Mesenchymal stem cell (in vitro differentiated cells and primary cell): ENCODE measurements around the gene TRAPPC4.
A peak's percentile ranks its signal among the peaks of the same experiment; 100 is the strongest.

Experiments
- DNase-seq: peaks from one replicate; pipeline ENCODE4 v3.0.0-alpha.2; 2013
- H2AFZ ChIP-seq: one replicate; pipeline ENCODE4 v1.6.1; 2013; ENCODE audit warnings: low read depth, mild to moderate bottlenecking, control low read depth, inconsistent platforms, low read length, moderate library complexity
- H2AK5ac ChIP-seq: 2 replicates; pipeline ENCODE4 v1.6.1; 2013; ENCODE audit warnings: low read length, moderate library complexity, mild to moderate bottlenecking, inconsistent platforms; ENCODE audit not compliant: severe bottlenecking
- H2BK120ac ChIP-seq: one replicate; pipeline ENCODE4 v1.6.1; 2013; ENCODE audit warnings: low read depth, mild to moderate bottlenecking, inconsistent platforms, low read length, moderate library complexity
- H2BK12ac ChIP-seq, 2 experiments: one replicate each; pipeline ENCODE4 v1.6.1; 2013; ENCODE audit warnings: inconsistent platforms in 2 of 2, low read length in 2 of 2, mild to moderate bottlenecking in 2 of 2, moderate library complexity in 2 of 2, control low read depth in 1 of 2
- H2BK15ac ChIP-seq: one replicate; pipeline ENCODE4 v1.6.1; 2013; ENCODE audit warnings: mild to moderate bottlenecking, low read depth, inconsistent platforms; ENCODE audit not compliant: poor library complexity, severe bottlenecking
- H2BK5ac ChIP-seq: 2 replicates; pipeline ENCODE4 v1.6.1; 2013; ENCODE audit warnings: low read depth, mild to moderate bottlenecking, low read length, control low read depth, inconsistent platforms; ENCODE audit not compliant: poor library complexity, severe bottlenecking
- H3K14ac ChIP-seq, 2 experiments: one replicate each; pipeline ENCODE4 v1.6.1; 2013; ENCODE audit warnings: inconsistent platforms in 2 of 2, low read length in 2 of 2, control low read depth in 1 of 2, mild to moderate bottlenecking in 1 of 2, moderate library complexity in 1 of 2
- H3K18ac ChIP-seq, 2 experiments: one replicate each; pipeline ENCODE4 v1.6.1; 2013; ENCODE audit warnings: inconsistent platforms in 2 of 2, low read length in 2 of 2, control low read depth in 1 of 2, low read depth in 1 of 2, mild to moderate bottlenecking in 1 of 2
- H3K23ac ChIP-seq, 2 experiments: one replicate each; pipeline ENCODE4 v1.6.1; 2013; ENCODE audit warnings: inconsistent platforms in 2 of 2, low read length in 2 of 2, mild to moderate bottlenecking in 2 of 2, moderate library complexity in 2 of 2, control low read depth in 1 of 2
- H3K27ac ChIP-seq: 2 replicates; pipeline ENCODE4 v1.5.1; 2013; ENCODE audit warnings: mild to moderate bottlenecking, moderate library complexity, low read length, control low read depth, inconsistent platforms; ENCODE audit not compliant: poor library complexity, severe bottlenecking
- H3K27me3 ChIP-seq, 2 experiments: 2 replicates each; pipeline versions ENCODE4 v1.6.1 to v1.7.0; 2013; ENCODE audit warnings: low read length in 2 of 2, mild to moderate bottlenecking in 2 of 2, moderate library complexity in 2 of 2, control low read depth in 1 of 2, inconsistent platforms in 1 of 2; ENCODE audit not compliant: control insufficient read depth in 1 of 2, insufficient read depth in 1 of 2
- H3K36me3 ChIP-seq, 2 experiments: 2 replicates each; pipeline versions ENCODE4 v1.6.1 to v1.7.0; 2013; ENCODE audit warnings: low read length in 2 of 2, control low read depth in 1 of 2, inconsistent platforms in 1 of 2, low read depth in 1 of 2, mild to moderate bottlenecking in 1 of 2; ENCODE audit not compliant: insufficient read depth in 2 of 2, control insufficient read depth in 1 of 2
- H3K4ac ChIP-seq, 2 experiments: one replicate each; pipeline ENCODE4 v1.6.1; 2013; ENCODE audit warnings: inconsistent platforms in 2 of 2, low read length in 2 of 2, mild to moderate bottlenecking in 2 of 2, moderate library complexity in 2 of 2, control low read depth in 1 of 2, low read depth in 1 of 2
- H3K4me1 ChIP-seq: 2 replicates; pipeline ENCODE4 v1.6.1; 2013; ENCODE audit warnings: low read depth, low read length, control low read depth; ENCODE audit not compliant: control insufficient read depth, insufficient read depth
- H3K4me2 ChIP-seq: 2 replicates; pipeline ENCODE4 v1.6.1; 2013; ENCODE audit warnings: low read length, mild to moderate bottlenecking, inconsistent platforms; ENCODE audit not compliant: poor library complexity, severe bottlenecking
- H3K4me3 ChIP-seq, 2 experiments: 2 replicates each; pipeline versions ENCODE4 v1.5.1 to v1.7.0; 2013; ENCODE audit warnings: low read length in 2 of 2, mild to moderate bottlenecking in 2 of 2, control low read depth in 1 of 2, low read depth in 1 of 2; ENCODE audit not compliant: insufficient read depth in 1 of 2
- H3K79me1 ChIP-seq: replicated peaks from 2 replicates; pipeline ENCODE4 v1.6.1; 2013; ENCODE audit warnings: mild to moderate bottlenecking, control low read depth, low read length, inconsistent platforms; ENCODE audit not compliant: poor library complexity, severe bottlenecking
- H3K9ac ChIP-seq: 2 replicates; pipeline ENCODE4 v1.7.0; 2013; ENCODE audit warnings: mild to moderate bottlenecking, low read length, moderate library complexity
- H3K9me3 ChIP-seq: 2 replicates; pipeline ENCODE4 v1.7.0; 2013; ENCODE audit warnings: mild to moderate bottlenecking, low read length; ENCODE audit not compliant: control insufficient read depth
- H4K8ac ChIP-seq: one replicate; pipeline ENCODE4 v1.6.1; 2013; ENCODE audit warnings: inconsistent platforms, mild to moderate bottlenecking, low read length, moderate library complexity
- H4K91ac ChIP-seq: one replicate; pipeline ENCODE4 v1.6.1; 2013; ENCODE audit warnings: mild to moderate bottlenecking, low read length, inconsistent platforms
- WGBS: methylation state at CpG from one replicate; pipeline ENCODE4 v1.1.7; 2013; ENCODE audit warnings: mixed read lengths; 5-methylcytosine and 5-hydroxymethylcytosine counted together

Gene TRAPPC4

GRCh38 chr11:119021631-119022030 is 3.1 kb downstream of the TRAPPC4 start:
- H3K4me1 ChIP-seq = peaks cover 14% of the 10 kb centered on the region
- no peak overlapping the region for H4K91ac ChIP-seq
- DNase-seq = no peak
- H3K27ac ChIP-seq = no peak overlapping the region
- H2BK120ac ChIP-seq = no peak overlapping the region
- no peak overlapping the region for H3K4ac ChIP-seq
- H3K18ac ChIP-seq = no peak overlapping the region
- H2BK15ac ChIP-seq = no peak overlapping the region
- peaks cover 18% of the 10 kb centered on the region for H3K79me1 ChIP-seq
- H3K9me3 ChIP-seq = no peaks in the 10 kb centered on the region
- H4K8ac ChIP-seq = no peak overlapping the region
- no peak overlapping the region for H3K9ac ChIP-seq
- H2AFZ ChIP-seq = no peak overlapping the region
- H2BK12ac ChIP-seq = no peak overlapping the region
- no peak overlapping the region for H2AK5ac ChIP-seq
- H3K36me3 ChIP-seq = peaks cover 44 to 56% of the 10 kb centered on the region in 2 experiments
- no peak overlapping the region for H3K23ac ChIP-seq
- H3K4me2 ChIP-seq = no peak overlapping the region
- no peak overlapping the region for H3K4me3 ChIP-seq
- H3K27me3 ChIP-seq = no peaks in the 10 kb centered on the region
- no peak overlapping the region for H2BK5ac ChIP-seq
- H3K14ac ChIP-seq = no peak overlapping the region
- 94% methylated on average over 5 of the region's 5 CpGs for WGBS

DNA sequence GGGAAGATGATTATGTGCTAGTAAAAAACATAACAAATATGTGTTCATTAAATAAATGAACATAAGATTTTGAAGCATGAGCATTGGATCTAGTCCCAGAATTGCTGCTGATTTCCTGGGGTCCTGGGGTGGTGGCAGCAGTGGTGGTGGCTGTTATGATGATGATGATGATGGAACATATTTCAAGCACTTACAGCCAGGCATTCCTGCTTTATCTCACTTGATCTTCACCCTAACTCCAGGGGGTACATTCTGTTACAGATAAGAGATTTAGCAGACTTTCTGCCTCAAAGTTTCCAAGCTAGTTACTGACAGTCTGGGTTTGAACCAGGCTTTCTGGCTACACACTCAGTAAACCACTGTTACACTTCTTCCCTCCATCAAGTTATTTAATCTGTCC is 5.2 kb downstream of the TRAPPC4 start:
- no peak overlapping the region for H3K18ac ChIP-seq
- DNase-seq = peak; percentile 8
- H2BK15ac ChIP-seq = no peak overlapping the region
- H4K91ac ChIP-seq = no peak overlapping the region
- H3K9ac ChIP-seq = peak overlapping the region; percentile 6
- no peak overlapping the region for H3K14ac ChIP-seq
- no peaks in the 10 kb centered on the region for H3K9me3 ChIP-seq
- peaks cover 30% of the 10 kb centered on the region for H3K79me1 ChIP-seq
- no peaks in the 10 kb centered on the region for H3K27me3 ChIP-seq
- H2BK120ac ChIP-seq = no peak overlapping the region
- no peak overlapping the region for H3K4me3 ChIP-seq
- no peak overlapping the region for H2AK5ac ChIP-seq
- H3K4ac ChIP-seq = no peak overlapping the region
- no peak overlapping the region for H3K4me2 ChIP-seq
- H2BK12ac ChIP-seq = no peak overlapping the region
- H3K23ac ChIP-seq = no peak overlapping the region
- no peak overlapping the region for H3K27ac ChIP-seq
- H2AFZ ChIP-seq = no peak overlapping the region
- H4K8ac ChIP-seq = no peak overlapping the region
- no peak overlapping the region for H2BK5ac ChIP-seq
- H3K36me3 ChIP-seq = peaks cover 60 to 61% of the 10 kb centered on the region in 2 experiments
- H3K4me1 ChIP-seq = peaks cover 35% of the 10 kb centered on the region

DNA sequence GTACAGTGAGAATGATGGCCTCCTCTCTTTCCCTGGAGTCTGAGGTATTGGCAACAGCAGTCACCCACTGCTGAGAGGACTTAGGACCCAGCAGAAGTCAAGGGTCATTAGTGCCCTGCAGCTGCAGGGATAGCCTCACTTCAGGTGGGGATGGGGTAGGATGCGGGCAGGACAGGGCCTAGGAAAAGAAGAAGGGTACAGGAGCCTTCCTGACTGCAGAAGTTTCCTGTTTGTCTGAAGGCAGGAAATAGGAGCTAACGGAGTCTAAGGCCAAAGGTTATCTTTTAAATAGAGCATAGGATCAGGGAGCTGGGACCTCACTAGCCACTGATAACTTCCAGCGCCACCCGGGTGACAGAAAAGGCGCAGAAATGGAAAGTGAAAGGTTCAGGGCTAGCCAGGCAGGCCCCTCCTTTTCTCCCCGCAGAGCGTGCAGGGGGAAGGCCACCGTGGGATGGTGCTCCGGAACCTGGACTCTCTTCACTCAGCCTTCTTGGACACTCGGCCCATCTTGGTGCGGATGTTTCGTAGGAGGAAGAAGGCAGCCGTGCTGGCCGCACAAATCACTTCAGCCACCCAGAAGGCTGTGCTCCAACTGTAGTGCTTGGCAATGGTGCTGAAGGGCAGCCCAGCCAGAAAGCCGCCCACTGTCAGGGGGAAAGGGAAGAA is 6.0 kb downstream of the TRAPPC4 start:
- Histone ChIP-seq H3K14ac (no peak overlapping the region), H3K4me3 (peak overlapping the region in 1 of 2 experiments; percentile 5), H2AFZ (no peak overlapping the region), H2BK120ac (no peak overlapping the region), H2BK5ac (no peak overlapping the region), H3K9ac (peak overlapping the region; percentile 2), H3K4me2 (no peak overlapping the region), H2BK12ac (no peak overlapping the region), H3K36me3 (peaks cover 60 to 61% of the 10 kb centered on the region in 2 experiments), H3K18ac (no peak overlapping the region), H4K8ac (peak overlapping the region; percentile 27), H3K27ac (no peak overlapping the region), H3K9me3 (no peaks in the 10 kb centered on the region), H3K23ac (no peak overlapping the region), H2AK5ac (no peak overlapping the region), H3K4ac (no peak overlapping the region), H3K27me3 (no peaks in the 10 kb centered on the region), H3K79me1 (peaks cover 30% of the 10 kb centered on the region), H2BK15ac (no peak overlapping the region), H3K4me1 (peaks cover 42% of the 10 kb centered on the region), H4K91ac (no peak overlapping the region)
- no peak for DNase-seq
- 63% methylated on average over 15 of the region's 15 CpGs for WGBS

GRCh38 chr11:119025099-119025473 is 6.5 kb downstream of the TRAPPC4 start:
- H3K4me1 ChIP-seq = peaks cover 44% of the 10 kb centered on the region
- H4K8ac ChIP-seq = no peak overlapping the region
- H3K4me3 ChIP-seq = no peak overlapping the region
- no peak overlapping the region for H3K4me2 ChIP-seq
- H4K91ac ChIP-seq = no peak overlapping the region
- 93% methylated on average over 5 of the region's 5 CpGs for WGBS
- H2BK12ac ChIP-seq = no peak overlapping the region
- H3K18ac ChIP-seq = no peak overlapping the region
- H3K27ac ChIP-seq = no peak overlapping the region
- H3K9ac ChIP-seq = no peak overlapping the region
- H3K9me3 ChIP-seq = no peaks in the 10 kb centered on the region
- no peak overlapping the region for H2BK120ac ChIP-seq
- H2BK5ac ChIP-seq = no peak overlapping the region
- H3K4ac ChIP-seq = no peak overlapping the region
- no peak overlapping the region for H3K23ac ChIP-seq
- H2BK15ac ChIP-seq = no peak overlapping the region
- H3K36me3 ChIP-seq = peaks cover 59% of the 10 kb centered on the region in 2 experiments
- H2AFZ ChIP-seq = no peak overlapping the region
- no peak overlapping the region for H2AK5ac ChIP-seq
- no peaks in the 10 kb centered on the region for H3K27me3 ChIP-seq
- H3K14ac ChIP-seq = no peak overlapping the region
- peaks cover 30% of the 10 kb centered on the region for H3K79me1 ChIP-seq
- DNase-seq = no peak
